ENCODE measurements around the gene GPR82.

DNA sequence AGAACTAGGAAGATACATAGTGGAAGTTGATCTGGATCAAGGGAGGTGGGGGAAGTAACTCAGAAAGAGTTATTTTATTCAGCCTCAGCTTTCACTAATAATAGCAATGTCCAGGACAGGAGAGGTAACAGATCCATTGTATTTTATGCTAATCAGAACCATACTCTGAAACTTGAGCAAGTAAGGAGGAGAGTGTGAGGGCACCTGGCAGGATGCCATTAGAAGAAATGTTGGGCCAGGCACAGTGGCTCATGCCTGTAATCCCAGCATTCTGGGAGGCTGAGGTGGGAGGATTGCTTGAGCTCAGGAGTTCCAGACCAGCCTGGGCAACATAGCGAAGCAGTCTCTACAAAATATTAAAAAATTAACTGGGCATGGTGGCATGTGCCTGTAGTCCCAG is 18.9 kb upstream of the GPR82 start:
- TF ChIP-seq, protein P1, sequence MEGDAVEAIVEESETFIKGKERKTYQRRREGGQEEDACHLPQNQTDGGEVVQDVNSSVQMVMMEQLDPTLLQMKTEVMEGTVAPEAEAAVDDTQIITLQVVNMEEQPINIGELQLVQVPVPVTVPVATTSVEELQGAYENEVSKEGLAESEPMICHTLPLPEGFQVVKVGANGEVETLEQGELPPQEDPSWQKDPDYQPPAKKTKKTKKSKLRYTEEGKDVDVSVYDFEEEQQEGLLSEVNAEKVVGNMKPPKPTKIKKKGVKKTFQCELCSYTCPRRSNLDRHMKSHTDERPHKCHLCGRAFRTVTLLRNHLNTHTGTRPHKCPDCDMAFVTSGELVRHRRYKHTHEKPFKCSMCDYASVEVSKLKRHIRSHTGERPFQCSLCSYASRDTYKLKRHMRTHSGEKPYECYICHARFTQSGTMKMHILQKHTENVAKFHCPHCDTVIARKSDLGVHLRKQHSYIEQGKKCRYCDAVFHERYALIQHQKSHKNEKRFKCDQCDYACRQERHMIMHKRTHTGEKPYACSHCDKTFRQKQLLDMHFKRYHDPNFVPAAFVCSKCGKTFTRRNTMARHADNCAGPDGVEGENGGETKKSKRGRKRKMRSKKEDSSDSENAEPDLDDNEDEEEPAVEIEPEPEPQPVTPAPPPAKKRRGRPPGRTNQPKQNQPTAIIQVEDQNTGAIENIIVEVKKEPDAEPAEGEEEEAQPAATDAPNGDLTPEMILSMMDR (IDR thresholded peaks at IDR 0.05), result no peak
- TF ChIP-seq POLR2A (IDR thresholded peaks at IDR 0.05), result no peak

Measured in body of pancreas (tissue), 4 donors.